ENCODE measurements around the gene SPATA2L. TPM values are rescaled to one million over a fixed set of nuclear protein-coding genes. Genes with fewer than 3 reads are reported as not detected.

SPATA2L gene
- total and polyA plus RNA-seq, 10 of the 15 experiments (the other 5 are each of a cell fraction or from before 2014, with no cell fraction given), result 0.20 to 6.9 (median 3.9) TPM; not detected in 1

DNA sequence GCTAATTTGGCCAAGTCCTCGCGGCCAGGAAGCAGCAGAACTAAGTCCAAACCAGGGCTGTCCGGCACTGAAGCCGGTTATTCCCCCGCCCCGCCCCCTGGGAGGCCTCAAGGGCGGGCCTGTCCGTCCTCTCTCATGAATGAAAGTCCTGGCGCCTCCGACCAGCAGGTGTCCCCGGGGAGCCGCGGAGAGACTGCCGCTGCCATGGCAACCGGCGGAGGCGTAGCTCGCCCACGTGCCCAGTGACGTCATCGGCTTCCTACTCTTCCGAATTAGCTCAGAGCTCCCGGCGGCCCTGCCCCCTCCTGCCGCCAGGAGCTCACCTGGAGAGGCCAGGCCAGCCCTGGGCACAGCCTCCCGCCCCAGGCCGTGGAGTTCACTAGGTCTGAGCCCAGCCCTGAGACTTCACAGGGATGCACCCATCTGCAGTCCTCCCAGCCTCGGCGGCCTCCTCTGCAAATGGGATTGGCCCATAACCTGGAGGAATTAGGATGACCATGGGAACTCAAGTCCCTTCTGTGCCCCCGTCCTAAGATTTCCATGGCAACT lies 1.3 kb downstream of the SPATA2L start (continued):
- TF ChIP-seq, protein P1, sequence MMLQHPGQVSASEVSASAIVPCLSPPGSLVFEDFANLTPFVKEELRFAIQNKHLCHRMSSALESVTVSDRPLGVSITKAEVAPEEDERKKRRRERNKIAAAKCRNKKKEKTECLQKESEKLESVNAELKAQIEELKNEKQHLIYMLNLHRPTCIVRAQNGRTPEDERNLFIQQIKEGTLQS (IDR thresholded peaks at IDR 0.05; ENCODE audit: borderline replicate concordance, extremely low read depth, low read depth, low read length), result peak; percentile 90; the same call in 1 of the 2 replicates
- TF ChIP-seq GABPA (IDR thresholded peaks at IDR 0.05; ENCODE audit: low read depth), result no peak
- peak; percentile 96 for TF ChIP-seq RELA (IDR thresholded peaks at IDR 0.05; ENCODE audit: borderline replicate concordance, partially characterized antibody)
- TF ChIP-seq, protein P2, sequence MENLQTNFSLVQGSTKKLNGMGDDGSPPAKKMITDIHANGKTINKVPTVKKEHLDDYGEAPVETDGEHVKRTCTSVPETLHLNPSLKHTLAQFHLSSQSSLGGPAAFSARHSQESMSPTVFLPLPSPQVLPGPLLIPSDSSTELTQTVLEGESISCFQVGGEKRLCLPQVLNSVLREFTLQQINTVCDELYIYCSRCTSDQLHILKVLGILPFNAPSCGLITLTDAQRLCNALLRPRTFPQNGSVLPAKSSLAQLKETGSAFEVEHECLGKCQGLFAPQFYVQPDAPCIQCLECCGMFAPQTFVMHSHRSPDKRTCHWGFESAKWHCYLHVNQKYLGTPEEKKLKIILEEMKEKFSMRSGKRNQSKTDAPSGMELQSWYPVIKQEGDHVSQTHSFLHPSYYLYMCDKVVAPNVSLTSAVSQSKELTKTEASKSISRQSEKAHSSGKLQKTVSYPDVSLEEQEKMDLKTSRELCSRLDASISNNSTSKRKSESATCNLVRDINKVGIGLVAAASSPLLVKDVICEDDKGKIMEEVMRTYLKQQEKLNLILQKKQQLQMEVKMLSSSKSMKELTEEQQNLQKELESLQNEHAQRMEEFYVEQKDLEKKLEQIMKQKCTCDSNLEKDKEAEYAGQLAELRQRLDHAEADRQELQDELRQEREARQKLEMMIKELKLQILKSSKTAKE (IDR thresholded peaks at IDR 0.05; ENCODE audit: low read depth, poor library complexity, severe bottlenecking), result no peak
- TF ChIP-seq EED (IDR thresholded peaks at IDR 0.05; ENCODE audit: low read depth), result peak; percentile 36; the same call in 1 of the 2 replicates
- TF ChIP-seq HDAC2 (IDR thresholded peaks at IDR 0.05), result no peak
- TF ChIP-seq SREBF2 (IDR thresholded peaks at IDR 0.05; ENCODE audit: low read length), result no peak
- TF ChIP-seq, protein P3, sequence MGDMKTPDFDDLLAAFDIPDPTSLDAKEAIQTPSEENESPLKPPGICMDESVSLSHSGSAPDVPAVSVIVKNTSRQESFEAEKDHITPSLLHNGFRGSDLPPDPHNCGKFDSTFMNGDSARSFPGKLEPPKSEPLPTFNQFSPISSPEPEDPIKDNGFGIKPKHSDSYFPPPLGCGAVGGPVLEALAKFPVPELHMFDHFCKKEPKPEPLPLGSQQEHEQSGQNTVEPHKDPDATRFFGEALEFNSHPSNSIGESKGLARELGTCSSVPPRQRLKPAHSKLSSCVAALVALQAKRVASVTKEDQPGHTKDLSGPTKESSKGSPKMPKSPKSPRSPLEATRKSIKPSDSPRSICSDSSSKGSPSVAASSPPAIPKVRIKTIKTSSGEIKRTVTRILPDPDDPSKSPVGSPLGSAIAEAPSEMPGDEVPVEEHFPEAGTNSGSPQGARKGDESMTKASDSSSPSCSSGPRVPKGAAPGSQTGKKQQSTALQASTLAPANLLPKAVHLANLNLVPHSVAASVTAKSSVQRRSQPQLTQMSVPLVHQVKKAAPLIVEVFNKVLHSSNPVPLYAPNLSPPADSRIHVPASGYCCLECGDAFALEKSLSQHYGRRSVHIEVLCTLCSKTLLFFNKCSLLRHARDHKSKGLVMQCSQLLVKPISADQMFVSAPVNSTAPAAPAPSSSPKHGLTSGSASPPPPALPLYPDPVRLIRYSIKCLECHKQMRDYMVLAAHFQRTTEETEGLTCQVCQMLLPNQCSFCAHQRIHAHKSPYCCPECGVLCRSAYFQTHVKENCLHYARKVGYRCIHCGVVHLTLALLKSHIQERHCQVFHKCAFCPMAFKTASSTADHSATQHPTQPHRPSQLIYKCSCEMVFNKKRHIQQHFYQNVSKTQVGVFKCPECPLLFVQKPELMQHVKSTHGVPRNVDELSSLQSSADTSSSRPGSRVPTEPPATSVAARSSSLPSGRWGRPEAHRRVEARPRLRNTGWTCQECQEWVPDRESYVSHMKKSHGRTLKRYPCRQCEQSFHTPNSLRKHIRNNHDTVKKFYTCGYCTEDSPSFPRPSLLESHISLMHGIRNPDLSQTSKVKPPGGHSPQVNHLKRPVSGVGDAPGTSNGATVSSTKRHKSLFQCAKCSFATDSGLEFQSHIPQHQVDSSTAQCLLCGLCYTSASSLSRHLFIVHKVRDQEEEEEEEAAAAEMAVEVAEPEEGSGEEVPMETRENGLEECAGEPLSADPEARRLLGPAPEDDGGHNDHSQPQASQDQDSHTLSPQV (IDR thresholded peaks at IDR 0.05), result no peak; the same call in 1 of the 2 replicates
- TF ChIP-seq ZNF274 (IDR thresholded peaks at IDR 0.05; ENCODE audit: insufficient read depth, insufficient read length), result no peak
- peak; percentile 66 for TF ChIP-seq YY1 (IDR thresholded peaks at IDR 0.05; ENCODE audit: low read depth, low read length)
- 0 out of 2 replicates have a peak, but pooled peaks have one; percentile 30 for TF ChIP-seq RCOR1 (conservative IDR thresholded peaks at IDR 0.05; ENCODE audit: low read depth, low read length)
- TF ChIP-seq, protein P4, sequence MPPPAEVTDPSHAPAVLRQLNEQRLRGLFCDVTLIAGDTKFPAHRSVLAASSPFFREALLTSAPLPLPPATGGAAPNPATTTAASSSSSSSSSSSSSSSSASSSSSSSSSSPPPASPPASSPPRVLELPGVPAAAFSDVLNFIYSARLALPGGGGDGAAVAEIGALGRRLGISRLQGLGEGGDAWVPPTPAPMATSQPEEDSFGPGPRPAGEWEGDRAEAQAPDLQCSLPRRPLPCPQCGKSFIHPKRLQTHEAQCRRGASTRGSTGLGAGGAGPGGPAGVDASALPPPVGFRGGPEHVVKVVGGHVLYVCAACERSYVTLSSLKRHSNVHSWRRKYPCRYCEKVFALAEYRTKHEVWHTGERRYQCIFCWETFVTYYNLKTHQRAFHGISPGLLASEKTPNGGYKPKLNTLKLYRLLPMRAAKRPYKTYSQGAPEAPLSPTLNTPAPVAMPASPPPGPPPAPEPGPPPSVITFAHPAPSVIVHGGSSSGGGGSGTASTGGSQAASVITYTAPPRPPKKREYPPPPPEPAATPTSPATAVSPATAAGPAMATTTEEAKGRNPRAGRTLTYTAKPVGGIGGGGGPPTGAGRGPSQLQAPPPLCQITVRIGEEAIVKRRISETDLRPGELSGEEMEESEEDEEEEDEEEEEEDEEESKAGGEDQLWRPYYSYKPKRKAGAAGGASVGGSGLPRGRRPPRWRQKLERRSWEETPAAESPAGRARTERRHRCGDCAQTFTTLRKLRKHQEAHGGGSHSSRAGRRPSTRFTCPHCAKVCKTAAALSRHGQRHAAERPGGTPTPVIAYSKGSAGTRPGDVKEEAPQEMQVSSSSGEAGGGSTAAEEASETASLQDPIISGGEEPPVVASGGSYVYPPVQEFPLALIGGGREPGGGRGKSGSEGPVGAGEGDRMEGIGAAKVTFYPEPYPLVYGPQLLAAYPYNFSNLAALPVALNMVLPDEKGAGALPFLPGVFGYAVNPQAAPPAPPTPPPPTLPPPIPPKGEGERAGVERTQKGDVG (CRISPR knock-in tag; IDR thresholded peaks at IDR 0.05), result peak; percentile 58; the same call in 1 of the 2 replicates
- TF ChIP-seq SMARCA5 (IDR thresholded peaks at IDR 0.05), result no peak
- no peak for TF ChIP-seq ZNF384 (IDR thresholded peaks at IDR 0.05; ENCODE audit: borderline replicate concordance, low read depth, low read length)
- TF ChIP-seq IKZF2 (IDR thresholded peaks at IDR 0.05), result peak; percentile 56 to 71; a peak in 3 of 4 replicates
- TF ChIP-seq CEBPB (IDR thresholded peaks at IDR 0.05; ENCODE audit: borderline replicate concordance in 1 of 2, low read depth in 2 of 2, low read length in 2 of 2), result no peak
- peak; percentile 44; the same call in 1 of the 3 replicates for TF ChIP-seq POU2F2 (IDR thresholded peaks at IDR 0.05; ENCODE audit: borderline replicate concordance, low read depth, low read length)
- TF ChIP-seq IRF4 (IDR thresholded peaks at IDR 0.05; ENCODE audit: low read depth, low read length), result no peak
